SK-N-SH (cell line): ENCODE results near the gene ZNF521.

Source experiments
- ELF1 ChIP-seq: IDR thresholded peaks from 2 replicates; pipeline ENCODE4 v1.4.0; 2012
- EP300 ChIP-seq, 2 experiments: IDR thresholded peaks; 2 replicates each; pipeline versions ENCODE4 v1.4.0 to v1.6.1; 2012; ENCODE audit warnings: borderline replicate concordance in 1 of 2, low read depth in 1 of 2, low read length in 1 of 2
- RFX5 ChIP-seq: IDR thresholded peaks from 2 replicates; pipeline ENCODE4 v1.6.1; 2012; ENCODE audit warnings: mild to moderate bottlenecking, improper control_type of control experiment, low read length
- TF ChIP-seq, protein P1 (sequence below): fragments of 200-600 bp; sonication (generic); IDR thresholded peaks from 2 replicates; pipeline ENCODE4 v1.6.1; 2017; ENCODE audit warnings: antibody characterized with exemption, mild to moderate bottlenecking, moderate library complexity

DNA sequence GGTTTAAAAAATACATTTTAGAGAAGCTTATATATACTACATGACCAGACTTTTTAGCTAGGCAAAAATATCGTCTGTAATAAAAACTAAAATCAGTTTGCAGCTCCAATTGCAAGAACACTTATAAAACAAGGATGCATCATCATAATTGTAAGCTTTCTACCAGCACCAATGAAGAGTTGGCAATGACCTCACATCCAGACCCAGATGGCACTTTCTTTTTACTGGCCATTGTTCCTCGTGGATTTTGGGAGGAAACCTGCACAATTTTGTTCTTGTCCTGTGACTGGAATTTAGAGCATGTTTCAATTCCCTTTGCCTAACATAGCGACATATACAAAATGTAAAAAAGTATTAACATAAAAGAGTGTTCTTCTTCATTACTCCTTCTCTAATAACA is 174.3 kb downstream of the ZNF521 start:
- TF ChIP-seq, protein P1, sequence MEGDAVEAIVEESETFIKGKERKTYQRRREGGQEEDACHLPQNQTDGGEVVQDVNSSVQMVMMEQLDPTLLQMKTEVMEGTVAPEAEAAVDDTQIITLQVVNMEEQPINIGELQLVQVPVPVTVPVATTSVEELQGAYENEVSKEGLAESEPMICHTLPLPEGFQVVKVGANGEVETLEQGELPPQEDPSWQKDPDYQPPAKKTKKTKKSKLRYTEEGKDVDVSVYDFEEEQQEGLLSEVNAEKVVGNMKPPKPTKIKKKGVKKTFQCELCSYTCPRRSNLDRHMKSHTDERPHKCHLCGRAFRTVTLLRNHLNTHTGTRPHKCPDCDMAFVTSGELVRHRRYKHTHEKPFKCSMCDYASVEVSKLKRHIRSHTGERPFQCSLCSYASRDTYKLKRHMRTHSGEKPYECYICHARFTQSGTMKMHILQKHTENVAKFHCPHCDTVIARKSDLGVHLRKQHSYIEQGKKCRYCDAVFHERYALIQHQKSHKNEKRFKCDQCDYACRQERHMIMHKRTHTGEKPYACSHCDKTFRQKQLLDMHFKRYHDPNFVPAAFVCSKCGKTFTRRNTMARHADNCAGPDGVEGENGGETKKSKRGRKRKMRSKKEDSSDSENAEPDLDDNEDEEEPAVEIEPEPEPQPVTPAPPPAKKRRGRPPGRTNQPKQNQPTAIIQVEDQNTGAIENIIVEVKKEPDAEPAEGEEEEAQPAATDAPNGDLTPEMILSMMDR = no peak
- TF ChIP-seq EP300 (IDR thresholded peaks at IDR 0.05; ENCODE audit: borderline replicate concordance in 1 of 2, low read depth in 1 of 2, low read length in 1 of 2) (no peak), RFX5 (no peak), ELF1 (no peak)
